ENCODE measurements around the gene TADA2A.

Gene TADA2A

DNA sequence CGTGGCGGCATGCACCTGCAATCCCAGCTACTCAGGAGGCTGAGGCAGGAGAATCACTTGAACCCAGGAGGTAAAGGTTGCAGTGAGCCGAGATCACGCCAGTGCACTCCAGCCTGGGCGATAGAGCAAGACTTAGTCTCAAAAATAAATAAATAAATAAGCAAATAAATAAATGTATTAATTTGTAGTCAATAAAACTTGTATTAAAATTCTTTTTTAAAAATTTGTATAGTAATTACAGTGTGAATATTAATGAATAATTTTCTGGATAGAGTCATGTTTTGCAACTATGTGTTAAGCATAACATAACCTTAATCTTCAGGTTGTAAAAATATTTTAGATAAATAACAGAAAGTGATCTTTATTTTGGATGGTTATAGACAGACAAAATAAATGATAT, 55.8 kb downstream of the TADA2A start:
- no peak for DNase-seq (ENCODE audit: low spot score)

- DNase-seq (ENCODE audit: low spot score), result no peak
These were observed 56.4 kb downstream of the TADA2A start for GRCh38 chr17:37463039-37463438.

DNA sequence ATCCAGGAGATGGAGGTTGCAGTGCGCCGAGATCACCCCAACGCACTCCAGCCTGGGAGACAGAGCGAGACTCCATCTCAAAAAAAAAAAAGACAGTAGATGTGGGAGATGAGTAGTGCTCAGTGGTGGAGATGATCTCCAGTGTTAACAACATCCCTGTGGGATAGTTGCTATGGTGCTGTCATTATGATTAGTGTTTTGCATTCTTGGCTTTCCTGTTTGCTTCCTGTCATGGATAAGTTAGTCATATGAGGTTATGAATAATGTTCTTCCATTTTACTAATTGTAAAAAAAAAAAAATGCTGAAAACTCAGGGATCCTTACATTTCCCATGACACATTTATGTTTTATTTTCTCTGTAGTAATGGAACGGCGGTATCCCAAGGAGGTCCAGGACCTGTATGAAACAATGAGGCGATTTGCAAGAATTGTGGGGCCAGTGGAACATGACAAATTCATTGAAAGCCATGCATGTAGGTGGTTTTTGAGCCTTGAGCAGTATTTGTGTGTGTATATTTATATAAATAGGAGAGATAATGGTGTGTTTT, 58.5 kb downstream of the TADA2A start:
- DNase-seq (ENCODE audit: low spot score), result peak; percentile 52

GRCh38 chr17:37466471-37466870, 59.8 kb downstream of the TADA2A start:
- no peak for DNase-seq (ENCODE audit: low spot score)

DNA sequence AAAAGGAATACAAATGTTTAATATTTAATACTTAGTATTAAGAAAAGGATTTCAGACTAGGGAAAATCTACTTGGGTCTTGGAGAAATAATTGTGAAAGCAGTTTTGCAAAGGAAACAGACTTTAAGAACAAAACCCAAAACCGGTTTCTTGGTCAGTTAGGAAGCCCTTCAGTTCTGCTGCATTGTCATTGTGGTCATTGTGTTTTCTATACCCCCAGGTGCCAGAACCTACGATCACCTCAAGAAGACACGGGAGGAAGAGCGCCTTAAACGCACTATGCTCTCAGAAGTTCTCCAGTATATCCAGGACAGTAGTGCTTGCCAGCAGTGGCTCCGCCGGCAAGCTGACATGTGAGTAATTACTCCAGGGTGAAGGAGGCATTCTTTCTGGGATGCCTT, 63.5 kb downstream of the TADA2A start:
- DNase-seq (ENCODE audit: low spot score), result no peak

DNA sequence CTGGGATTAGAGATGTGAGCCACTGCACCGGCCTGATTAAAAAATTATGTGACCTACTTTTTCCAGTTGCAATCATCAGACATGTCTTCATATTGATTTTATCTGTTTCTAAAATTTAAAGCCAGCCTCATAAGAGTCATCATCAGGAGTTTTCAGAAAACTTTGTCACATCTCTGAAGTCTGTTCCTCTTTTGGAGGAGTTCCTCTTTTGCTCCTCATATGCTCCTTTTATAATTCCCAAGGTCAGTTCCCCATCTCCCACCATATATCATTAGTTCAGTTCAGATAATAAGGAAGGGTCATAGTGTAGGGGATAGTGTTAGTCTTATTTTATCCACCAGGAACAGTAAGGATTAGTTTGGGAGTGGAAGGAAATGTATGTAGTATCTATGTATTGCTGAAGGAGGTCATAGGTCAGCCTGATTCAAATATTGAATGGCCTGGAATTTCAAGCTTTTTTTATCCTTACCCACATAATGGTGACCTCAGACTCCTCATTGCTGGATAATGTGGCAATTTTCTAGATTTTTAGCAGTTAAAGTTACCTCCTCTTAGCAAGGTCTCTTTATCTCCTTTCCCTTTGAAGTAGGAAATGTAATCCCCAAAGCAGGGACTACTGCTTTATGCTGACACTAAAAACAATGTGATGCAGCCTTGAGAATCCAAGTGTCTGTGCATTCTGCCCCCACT, 69.2 kb downstream of the TADA2A start:
- DNase-seq (ENCODE audit: low spot score), result no peak

- peak; percentile 25 for DNase-seq (ENCODE audit: low spot score)
These were observed 69.9 kb downstream of the TADA2A start for GRCh38 chr17:37476431-37477120.

GRCh38 chr17:37478187-37478586, 71.5 kb downstream of the TADA2A start:
- peak; percentile 74 for DNase-seq (ENCODE audit: low spot score)

DNA sequence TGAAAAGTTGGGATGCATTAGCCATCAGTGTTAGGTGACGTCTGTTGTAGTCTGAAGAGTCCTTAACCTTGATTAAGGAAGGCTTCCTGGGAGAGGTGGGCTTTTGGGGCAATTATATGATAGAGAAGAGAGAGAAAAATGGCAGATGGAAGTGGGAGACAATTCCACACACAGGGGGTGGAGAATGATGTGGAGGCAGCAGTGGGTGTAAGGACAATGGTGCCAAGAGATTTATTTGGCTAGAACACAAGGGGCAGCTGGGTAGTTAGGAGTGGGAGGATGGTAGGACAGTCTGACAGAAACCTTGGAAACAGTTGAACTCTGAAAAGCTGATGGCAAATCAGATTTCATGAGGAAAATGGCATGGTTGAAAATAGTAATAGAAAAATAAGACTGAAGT, 72.3 kb downstream of the TADA2A start:
- DNase-seq (ENCODE audit: low spot score), result no peak

- DNase-seq (ENCODE audit: low spot score), result no peak
These were observed 73.7 kb downstream of the TADA2A start for GRCh38 chr17:37480427-37480826.

DNA sequence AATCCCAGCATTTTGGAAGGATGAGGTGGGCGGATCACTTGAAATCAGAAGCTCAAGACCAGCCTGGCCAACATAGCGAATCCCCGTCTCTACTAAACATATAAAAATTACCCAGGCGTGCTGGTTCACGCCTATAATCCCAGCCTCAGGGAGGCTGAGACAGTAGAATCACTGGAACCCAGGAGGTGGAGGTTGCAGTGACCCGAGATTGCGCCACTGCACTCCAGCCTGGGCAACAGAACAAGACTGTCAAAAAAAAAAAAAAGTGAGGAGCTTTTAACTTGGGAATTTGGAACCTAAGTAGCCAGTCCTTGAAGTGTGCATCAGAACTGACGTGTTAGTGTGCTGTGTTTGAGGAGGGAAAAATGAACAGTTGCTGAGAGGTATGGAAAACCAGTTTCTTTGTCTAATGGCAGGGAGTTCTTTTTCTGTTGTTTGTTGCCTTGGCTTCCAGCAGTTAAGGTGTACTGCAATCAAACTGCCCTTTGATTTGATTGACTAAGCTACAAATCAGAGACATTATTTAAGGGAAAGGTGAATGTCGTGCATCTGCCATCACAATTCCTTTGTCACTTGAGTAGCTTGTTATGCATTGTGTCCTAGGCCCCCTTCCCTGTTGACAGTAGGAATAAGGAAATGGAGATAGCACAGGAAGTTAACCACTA, 74.4 kb downstream of the TADA2A start:
- DNase-seq (ENCODE audit: low spot score), result no peak

DNA sequence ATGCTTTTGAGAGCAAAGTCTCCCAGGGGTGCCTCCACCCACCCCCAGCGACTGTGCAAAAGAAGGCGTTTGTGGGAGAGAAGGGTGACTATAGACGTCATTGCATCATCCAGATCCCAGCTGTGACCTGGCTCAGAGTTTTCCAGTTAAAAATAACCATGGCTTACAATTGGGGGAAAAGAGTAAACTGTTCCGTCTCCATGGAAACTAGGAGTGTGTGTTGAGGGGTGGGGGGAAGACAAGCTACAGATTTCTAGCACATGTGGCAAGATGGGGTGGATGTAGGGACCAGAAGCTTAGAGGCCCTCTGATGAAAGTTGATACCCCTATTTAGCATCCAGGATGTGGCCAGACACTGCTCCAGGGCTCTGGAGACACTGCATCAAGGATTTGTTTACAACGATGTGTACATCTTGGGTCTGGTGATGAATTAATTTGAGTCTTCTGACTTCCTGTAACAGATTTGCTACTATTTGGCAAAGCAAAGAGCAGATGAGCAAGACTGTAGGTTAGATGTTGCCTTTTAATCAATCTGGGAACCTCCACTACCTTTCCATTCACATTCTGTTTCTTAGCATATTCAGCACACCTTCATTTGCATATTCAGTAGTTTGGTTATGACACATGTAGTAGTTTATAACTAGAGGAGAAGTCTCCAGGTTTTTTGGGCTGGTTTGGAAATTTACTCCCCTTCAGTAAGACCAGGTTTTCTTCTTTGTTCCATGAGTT, 76.8 kb downstream of the TADA2A start:
- DNase-seq (ENCODE audit: low spot score), result peak; percentile 71

DNA sequence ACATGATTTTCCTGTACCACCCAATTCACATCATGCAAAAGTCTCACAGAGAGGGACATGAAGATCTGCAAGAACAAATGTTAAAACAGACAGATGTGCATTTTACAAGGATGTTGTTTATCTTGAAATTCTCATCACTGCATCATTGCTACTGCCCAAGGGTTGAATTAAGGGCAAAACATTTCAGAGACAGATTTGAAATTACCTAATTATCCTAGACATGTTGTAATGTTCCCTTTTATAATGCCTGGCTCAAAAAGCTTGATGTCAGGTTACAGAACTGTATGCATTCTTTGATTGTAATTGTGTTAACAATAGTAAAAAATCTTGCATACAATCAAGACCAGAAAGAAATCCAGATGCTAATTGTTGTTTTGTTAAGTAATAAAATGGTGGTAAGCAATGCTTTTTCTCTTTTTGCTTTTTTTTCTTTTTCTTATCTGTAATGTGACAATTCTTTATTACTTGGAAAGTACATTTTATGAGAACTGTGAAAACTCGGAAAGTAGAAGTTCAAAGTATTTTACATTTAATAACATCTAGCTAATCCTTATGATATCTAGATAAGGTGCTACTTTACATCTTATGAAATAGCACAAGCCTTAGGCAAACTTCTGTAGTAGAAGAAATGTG, 79.4 kb downstream of the TADA2A start:
- DNase-seq (ENCODE audit: low spot score), result no peak

GRCh38 chr17:37488009-37488604, 81.4 kb downstream of the TADA2A start:
- peak; percentile 77 for DNase-seq (ENCODE audit: low spot score)

GRCh38 chr17:37488607-37489196, 82.0 kb downstream of the TADA2A start:
- peak; percentile 80 for DNase-seq (ENCODE audit: low spot score)

DNA sequence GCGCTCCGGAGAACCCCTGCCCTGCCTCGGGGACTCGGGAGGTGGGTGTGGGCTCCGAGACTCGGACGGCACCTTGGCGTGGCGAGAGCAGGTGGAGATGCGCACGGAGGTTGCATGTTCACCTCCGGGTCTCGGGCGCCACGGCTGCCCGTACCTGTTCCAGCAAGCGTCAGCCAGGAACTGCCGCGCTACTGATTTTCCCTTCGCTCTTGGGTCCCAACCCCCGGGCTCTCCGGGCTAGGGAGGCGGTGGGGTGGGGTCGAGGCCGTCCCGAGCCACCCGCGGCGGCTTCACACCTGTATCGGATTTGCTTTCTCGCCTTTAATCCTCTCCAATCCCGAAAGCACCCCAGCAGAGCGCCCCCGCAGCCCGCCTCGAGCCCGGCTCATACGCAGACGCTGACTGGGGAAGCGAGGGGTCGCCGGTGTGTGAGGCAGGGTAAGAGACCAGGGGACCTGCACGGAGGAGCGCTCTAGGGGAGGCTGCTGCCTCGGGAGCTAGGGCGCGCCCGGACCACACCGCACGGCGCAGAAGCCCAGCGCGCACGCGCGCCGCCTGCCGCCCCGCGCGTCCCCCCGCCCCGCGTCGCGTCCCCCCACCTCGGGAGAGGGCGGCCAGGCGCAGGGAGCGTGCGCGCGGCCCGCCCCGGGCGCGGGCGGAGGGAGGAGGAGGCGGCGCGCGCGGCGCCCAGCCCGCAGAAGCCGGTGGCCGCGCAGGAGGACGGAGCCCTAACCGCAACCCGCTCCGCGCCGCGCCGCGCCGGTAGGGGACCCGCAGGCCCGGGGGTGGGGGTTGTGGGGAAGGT, 82.7 kb downstream of the TADA2A start, which contains the start of gene DUSP14:
Gene DUSP14 (plus strand): TSS at position 695 of the 805 bp plus-strand sequence. CDS start 22,382 bp downstream, outside the sequence.
- peak; percentile 98 for DNase-seq (ENCODE audit: low spot score)

DNA sequence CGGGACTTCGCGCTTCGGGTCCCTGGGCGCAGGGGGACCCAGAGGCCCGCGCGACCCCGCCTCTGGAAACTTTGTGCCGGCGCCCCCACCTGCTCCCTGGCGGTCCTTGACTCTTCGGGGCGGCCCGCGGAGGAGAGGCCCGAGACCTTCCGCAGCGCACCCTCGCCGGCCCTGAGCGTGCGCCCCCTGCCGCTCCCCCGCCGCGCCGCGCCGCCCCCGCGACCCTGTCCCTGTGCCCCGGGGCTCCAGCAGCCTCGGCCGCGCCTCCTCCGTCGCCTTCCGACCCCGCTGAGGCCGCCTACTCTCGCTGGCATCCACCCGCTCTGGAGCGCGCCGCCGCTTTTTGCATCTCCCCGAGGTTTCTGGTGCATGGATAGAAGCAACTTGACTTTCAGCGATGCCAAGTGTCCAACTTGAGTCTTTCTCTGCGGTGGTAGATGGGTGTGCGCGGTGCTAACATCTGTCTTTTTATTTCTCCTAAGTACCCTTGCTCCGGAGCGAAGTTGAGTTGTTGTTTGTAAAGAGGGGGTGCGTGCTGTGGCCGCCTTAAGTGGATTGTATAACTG, 83.4 kb downstream of the TADA2A start:
- DNase-seq (ENCODE audit: low spot score), result peak; percentile 54

DNA sequence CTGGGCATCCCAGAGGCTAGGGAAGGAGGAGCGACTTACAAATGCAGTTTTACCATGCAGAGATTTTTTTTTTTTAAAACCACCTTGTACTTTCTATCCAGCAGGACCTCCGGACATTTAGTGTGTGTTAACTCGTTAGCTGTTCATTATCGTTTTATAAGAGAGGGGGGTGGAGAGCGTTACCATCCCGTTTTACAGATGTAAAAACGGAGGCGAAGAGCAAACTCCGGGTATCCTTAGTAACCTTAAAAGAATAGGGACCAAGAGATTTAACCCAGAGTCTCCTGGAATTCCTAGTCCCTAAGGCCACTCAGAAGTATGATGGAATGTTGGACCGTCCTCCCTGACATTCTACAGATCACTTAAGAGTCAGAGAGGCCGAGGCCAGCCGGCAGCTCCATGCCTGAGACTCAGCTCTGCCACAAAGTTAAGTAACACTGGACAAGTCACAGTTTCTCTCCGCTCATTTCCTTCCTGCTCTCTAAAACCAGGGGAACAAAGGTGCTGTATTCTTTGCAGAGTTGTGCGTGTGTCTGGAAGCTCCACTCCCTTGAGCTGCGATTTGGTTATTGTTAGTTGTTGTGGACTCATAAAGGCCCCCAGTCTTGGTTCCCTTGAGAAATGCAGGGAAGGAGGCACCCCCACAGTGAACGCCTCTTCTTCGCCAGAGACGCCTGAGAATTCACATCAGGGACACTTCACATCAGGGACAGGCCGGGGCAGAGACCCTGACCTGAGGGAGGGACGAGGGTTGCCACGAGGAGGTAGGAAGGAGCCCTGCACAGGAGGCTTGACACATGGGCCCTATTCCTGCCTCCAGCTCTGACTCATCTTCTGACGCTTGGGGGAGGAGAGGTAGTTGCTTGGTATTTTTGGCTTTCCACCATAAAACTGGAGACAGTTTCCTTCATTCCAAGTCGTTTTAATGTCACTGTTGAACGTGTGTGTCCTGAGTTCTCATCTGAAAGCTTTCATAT, 84.2 kb downstream of the TADA2A start:
- peak; percentile 79 for DNase-seq (ENCODE audit: low spot score)

All from AG20443 (cell line).